PC-9 (cell line): ENCODE data around the gene SEL1L3. TPM values are rescaled to one million over a fixed set of nuclear protein-coding genes. Genes with fewer than 3 reads are reported as not detected.

Source experiments
- BruUV-seq: library from RNA; stranded (reverse); fragments of 400-500 nt; replicated peaks from 2 replicates; lab custom pipeline; 2021; lab: Mats Ljungman, UMichigan
- CTCF ChIA-PET: fragments of 300-600 bp; sonication (Branson Sonifier 250); formaldehyde crosslinking; loops from one replicate; lab custom pipeline; 2022; ENCODE audit warnings: antibody characterized with exemption; lab: Charles Lee
- POLR2A ChIA-PET: fragments of 300-600 bp; sonication (Branson Sonifier 250); formaldehyde crosslinking; loops from one replicate; lab custom pipeline; 2022; ENCODE audit warnings: antibody characterized with exemption; ENCODE audit not compliant: unreplicated experiment; lab: Charles Lee
- DNase-seq, 2 experiments: peaks; one replicate each; pipeline versions ENCODE4 v3.0.0 to v3.0.0-alpha.2; 2015 to 2022; ENCODE audit warnings: mixed read lengths in 1 of 2
- H2AFZ ChIP-seq: fragments of 200-600 bp; sonication (generic); 2 replicates; pipeline ENCODE4 v1.8.1; 2017; ENCODE audit warnings: antibody characterized with exemption
- H3F3A ChIP-seq: fragments of 200-600 bp; sonication (generic); 2 replicates; pipeline ENCODE4 v1.8.1; 2017; ENCODE audit warnings: antibody characterized with exemption, mild to moderate bottlenecking, low read depth; ENCODE audit not compliant: insufficient read depth
- H3K27ac ChIP-seq: fragments of 200-600 bp; sonication (generic); 2 replicates; pipeline ENCODE4 v1.6.1; 2016; ENCODE audit warnings: mixed run types
- H3K27me3 ChIP-seq: fragments of 200-600 bp; sonication (generic); 2 replicates; pipeline ENCODE4 v1.6.1; 2016; ENCODE audit warnings: low read depth, mixed run types; ENCODE audit not compliant: insufficient read depth
- H3K36me3 ChIP-seq: fragments of 200-600 bp; sonication (generic); 2 replicates; pipeline ENCODE4 v1.6.1; 2016; ENCODE audit warnings: low read depth, mixed run types
- H3K4me1 ChIP-seq: fragments of 200-600 bp; sonication (generic); replicated peaks from 2 replicates; pipeline ENCODE4 v1.6.1; 2016; ENCODE audit warnings: mixed run types; ENCODE audit not compliant: insufficient read depth
- H3K4me2 ChIP-seq: fragments of 200-600 bp; sonication (generic); 2 replicates; pipeline ENCODE4 v1.6.1; 2017; ENCODE audit warnings: mixed run types
- H3K4me3 ChIP-seq: fragments of 200-600 bp; sonication (generic); 2 replicates; pipeline ENCODE4 v1.6.1; 2016; ENCODE audit warnings: mixed run types
- H3K79me2 ChIP-seq: fragments of 200-600 bp; sonication (generic); 2 replicates; pipeline ENCODE4 v1.6.1; 2017; ENCODE audit warnings: low read depth, mixed run types
- H3K9me2 ChIP-seq: fragments of 200-600 bp; sonication (generic); 2 replicates; pipeline ENCODE4 v1.8.1; 2017; ENCODE audit warnings: mild to moderate bottlenecking; ENCODE audit not compliant: insufficient read depth
- H3K9me3 ChIP-seq: fragments of 200-600 bp; sonication (generic); 2 replicates; pipeline ENCODE4 v1.8.1; 2016; ENCODE audit warnings: low read depth; ENCODE audit not compliant: insufficient read depth
- H4K20me1 ChIP-seq: fragments of 200-600 bp; sonication (generic); 2 replicates; pipeline ENCODE4 v1.8.1; 2017; ENCODE audit not compliant: insufficient read depth
- CTCF ChIP-seq: fragments of 200-600 bp; sonication (generic); conservative IDR thresholded peaks from 2 replicates; pipeline ENCODE4 v1.6.1; 2017; ENCODE audit warnings: mixed run types, antibody characterized with exemption, mild to moderate bottlenecking, moderate library complexity
- EZH2 ChIP-seq: fragments of 200-600 bp; sonication (generic); IDR thresholded peaks from 2 replicates; pipeline ENCODE4 v1.8.0; 2017; ENCODE audit warnings: antibody characterized with exemption, low read depth
- intact Hi-C: fragments of 100-400 bp; cut with micrococcal nuclease; formaldehyde crosslinking; loops from one replicate; pipeline ENCODE4 v1.10.0; 2022; ENCODE audit not compliant: unreplicated experiment
- total RNA-seq: library from RNA; stranded (reverse); gene quantifications from 2 replicates; pipeline ENCODE4 v1.2.3, GENCODE V29; 2021

SEL1L3 gene
- total RNA-seq, 1 experiment from 2014 or later, result 79.2 TPM

GRCh38 chr4:25814301-25815136 is 48.3 kb downstream of the SEL1L3 start:
- intact Hi-C loops, result no loop called here
- no peaks in the 10 kb centered on the region for H3K9me3 ChIP-seq
- H3F3A ChIP-seq, result no peaks in the 10 kb centered on the region
- no peak overlapping the region for H3K27ac ChIP-seq
- no peak overlapping the region for H3K4me3 ChIP-seq
- TF ChIP-seq CTCF (no peak), EZH2 (no peak)
- CTCF ChIA-PET, result no interaction called here
- no TSS peak for BruUV-seq
- no peak overlapping the region for H2AFZ ChIP-seq
- no peak overlapping the region for H3K4me2 ChIP-seq
- no peaks in the 10 kb centered on the region for H3K4me1 ChIP-seq
- H3K36me3 ChIP-seq, result 0 out of 2 replicates have a peak, but pooled peaks cover 5% of the 10 kb centered on the region
- no peaks in the 10 kb centered on the region for H3K9me2 ChIP-seq
- no peak for DNase-seq
- H3K79me2 ChIP-seq, result no peaks in the 10 kb centered on the region
- no peaks in the 10 kb centered on the region for H4K20me1 ChIP-seq
- POLR2A ChIA-PET, result no interaction called here
- no peaks in the 10 kb centered on the region for H3K27me3 ChIP-seq

- Histone ChIP-seq H3K4me1 (no peaks in the 10 kb centered on the region), H3K79me2 (no peaks in the 10 kb centered on the region), H3K27me3 (no peaks in the 10 kb centered on the region), H3K4me3 (no peak overlapping the region), H3K9me2 (no peaks in the 10 kb centered on the region), H3K36me3 (0 out of 2 replicates have a peak, but pooled peaks cover 5% of the 10 kb centered on the region), H3K4me2 (no peak overlapping the region), H3K9me3 (no peaks in the 10 kb centered on the region), H3K27ac (no peak overlapping the region), H4K20me1 (no peaks in the 10 kb centered on the region), H2AFZ (no peak overlapping the region), H3F3A (no peaks in the 10 kb centered on the region)
- intact Hi-C loops, result no loop called here
- DNase-seq, result no peak
- no TSS peak for BruUV-seq
- ChIA-PET CTCF (no interaction called here), POLR2A (no interaction called here)
- TF ChIP-seq EZH2 (no peak), CTCF (no peak)
Observed at GRCh38 chr4:25813448-25814106, 49.2 kb downstream of the SEL1L3 start.

DNA sequence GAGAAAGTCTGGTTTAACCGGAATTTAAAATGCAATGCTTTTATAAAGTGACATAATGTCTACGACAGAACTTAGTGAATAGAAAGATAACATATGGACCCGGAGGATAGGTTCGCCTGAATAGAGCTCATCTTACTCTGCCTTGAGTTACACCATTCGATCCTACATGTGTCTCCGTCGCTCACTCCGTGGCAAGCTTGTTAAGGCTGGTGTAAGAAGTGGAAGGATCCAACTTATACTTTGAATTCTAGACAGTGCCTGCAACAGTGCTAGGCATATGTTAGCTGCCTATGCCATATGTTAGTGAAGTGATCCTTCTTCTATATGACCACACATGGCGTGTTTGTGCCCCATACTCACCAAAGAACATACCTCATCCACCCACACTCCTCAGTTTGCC is 50.9 kb downstream of the SEL1L3 start:
- Histone ChIP-seq H3K4me3 (no peak overlapping the region), H2AFZ (no peak overlapping the region), H3K4me2 (no peak overlapping the region), H4K20me1 (no peaks in the 10 kb centered on the region), H3K36me3 (0 out of 2 replicates have a peak, but pooled peaks cover 5% of the 10 kb centered on the region), H3K4me1 (no peaks in the 10 kb centered on the region), H3K9me3 (no peaks in the 10 kb centered on the region), H3K79me2 (no peaks in the 10 kb centered on the region), H3K27me3 (no peaks in the 10 kb centered on the region), H3K27ac (no peak overlapping the region), H3K9me2 (no peaks in the 10 kb centered on the region), H3F3A (no peaks in the 10 kb centered on the region)
- no TSS peak for BruUV-seq
- CTCF ChIA-PET, result no interaction called here
- POLR2A ChIA-PET, result no interaction called here
- TF ChIP-seq EZH2 (no peak), CTCF (no peak)
- DNase-seq, result no peak
- intact Hi-C loops, result no loop called here
